Thymus (tissue), 14 donors: ENCODE data around the gene ZBTB7A. TPM values are rescaled to one million over a fixed set of nuclear protein-coding genes. Genes with fewer than 3 reads are reported as not detected.

Experiments
- DNase-seq, 9 donors: peaks; one replicate each; pipeline ENCODE4 v3.0.0-alpha.2; 2013; ENCODE audit warnings: low spot score in 9 of 9, low read depth in 6 of 9, missing footprints in 1 of 9
- H3K27ac ChIP-seq, 2 donors: one replicate each; pipeline ENCODE4 v1.5.1; 2013; ENCODE audit warnings: control low read depth in 1 of 2, low read depth in 1 of 2, low read length in 1 of 2, mild to moderate bottlenecking in 1 of 2, moderate library complexity in 1 of 2
- H3K27me3 ChIP-seq, 2 donors: one replicate each; pipeline ENCODE4 v1.5.1; 2013; ENCODE audit warnings: low read length in 1 of 2; ENCODE audit not compliant: control insufficient read depth in 2 of 2, insufficient read depth in 1 of 2
- H3K36me3 ChIP-seq, 2 donors: one replicate each; pipeline ENCODE4 v1.5.1; 2013; ENCODE audit warnings: low read length in 1 of 2, mild to moderate bottlenecking in 1 of 2, moderate library complexity in 1 of 2; ENCODE audit not compliant: control insufficient read depth in 2 of 2, insufficient read depth in 2 of 2
- H3K4me1 ChIP-seq, 2 donors: one replicate each; pipeline ENCODE4 v1.5.1; 2013; ENCODE audit warnings: low read length in 2 of 2; ENCODE audit not compliant: control insufficient read depth in 2 of 2, insufficient read depth in 2 of 2
- H3K4me3 ChIP-seq, 2 donors: one replicate each; pipeline ENCODE4 v1.5.1; 2013; ENCODE audit warnings: low read length in 2 of 2, control low read depth in 1 of 2, mild to moderate bottlenecking in 1 of 2
- H3K9me3 ChIP-seq, 2 donors: one replicate each; pipeline ENCODE4 v1.5.1; 2013; ENCODE audit warnings: low read length in 1 of 2, mild to moderate bottlenecking in 1 of 2; ENCODE audit not compliant: control insufficient read depth in 2 of 2, insufficient read depth in 1 of 2
- WGBS: extraction: QIAGEN DNeasy Blood & Tissue Kit; methylation state at CpG from one replicate; pipeline ENCODE4 v1.1.7; 2013; 5-methylcytosine and 5-hydroxymethylcytosine counted together
- long read RNA-seq, 10 donors: transcript quantifications; one replicate each; lab custom pipeline, GENCODE V29; 2026
- polyA plus RNA-seq: library from polyadenylated mRNA; stranded (reverse); fragments of 200-250 nt; gene quantifications from one replicate; pipeline ENCODE4 v1.2.3, GENCODE V29; 2013
- total RNA-seq: library from RNA; stranded (reverse); fragments of 120-200 nt; gene quantifications from one replicate; pipeline ENCODE4 v1.2.4, GENCODE V29; 2013
- donor health status: healthy.

ZBTB7A gene
- total RNA-seq (5.1 TPM), polyA plus RNA-seq (9.4 TPM)
- long read RNA-seq, donor 1: 0 reads
- long read RNA-seq, donor 2, full-length matches to known transcripts: 10 of 15 reads
- long read RNA-seq, donor 2, partial matches to known transcripts: 5 of 15 reads
- long read RNA-seq, donor 2, other reads (novel, unspliced or antisense): 0 of 15 reads
- long read RNA-seq, donor 3, full-length matches to known transcripts: 5 of 5 reads
- long read RNA-seq, donor 3, partial matches to known transcripts: 0 of 5 reads
- long read RNA-seq, donor 3, other reads (novel, unspliced or antisense): 0 of 5 reads
- long read RNA-seq, donor 4, full-length matches to known transcripts: 4 of 4 reads
- long read RNA-seq, donor 4, partial matches to known transcripts: 0 of 4 reads
- long read RNA-seq, donor 4, other reads (novel, unspliced or antisense): 0 of 4 reads
- long read RNA-seq, donor 5, full-length matches to known transcripts: 6 of 6 reads
- long read RNA-seq, donor 5, partial matches to known transcripts: 0 of 6 reads
- long read RNA-seq, donor 5, other reads (novel, unspliced or antisense): 0 of 6 reads
- long read RNA-seq, donor 6, full-length matches to known transcripts: 4 of 4 reads
- long read RNA-seq, donor 6, partial matches to known transcripts: 0 of 4 reads
- long read RNA-seq, donor 6, other reads (novel, unspliced or antisense): 0 of 4 reads
- long read RNA-seq, donor 7: 0 reads
- long read RNA-seq, donor 8: 0 reads
- long read RNA-seq, donor 9, full-length matches to known transcripts: 2 of 2 reads
- long read RNA-seq, donor 9, partial matches to known transcripts: 0 of 2 reads
- long read RNA-seq, donor 9, other reads (novel, unspliced or antisense): 0 of 2 reads
- long read RNA-seq, donor 10, full-length matches to known transcripts: 8 of 8 reads
- long read RNA-seq, donor 10, partial matches to known transcripts: 0 of 8 reads
- long read RNA-seq, donor 10, other reads (novel, unspliced or antisense): 0 of 8 reads

DNA sequence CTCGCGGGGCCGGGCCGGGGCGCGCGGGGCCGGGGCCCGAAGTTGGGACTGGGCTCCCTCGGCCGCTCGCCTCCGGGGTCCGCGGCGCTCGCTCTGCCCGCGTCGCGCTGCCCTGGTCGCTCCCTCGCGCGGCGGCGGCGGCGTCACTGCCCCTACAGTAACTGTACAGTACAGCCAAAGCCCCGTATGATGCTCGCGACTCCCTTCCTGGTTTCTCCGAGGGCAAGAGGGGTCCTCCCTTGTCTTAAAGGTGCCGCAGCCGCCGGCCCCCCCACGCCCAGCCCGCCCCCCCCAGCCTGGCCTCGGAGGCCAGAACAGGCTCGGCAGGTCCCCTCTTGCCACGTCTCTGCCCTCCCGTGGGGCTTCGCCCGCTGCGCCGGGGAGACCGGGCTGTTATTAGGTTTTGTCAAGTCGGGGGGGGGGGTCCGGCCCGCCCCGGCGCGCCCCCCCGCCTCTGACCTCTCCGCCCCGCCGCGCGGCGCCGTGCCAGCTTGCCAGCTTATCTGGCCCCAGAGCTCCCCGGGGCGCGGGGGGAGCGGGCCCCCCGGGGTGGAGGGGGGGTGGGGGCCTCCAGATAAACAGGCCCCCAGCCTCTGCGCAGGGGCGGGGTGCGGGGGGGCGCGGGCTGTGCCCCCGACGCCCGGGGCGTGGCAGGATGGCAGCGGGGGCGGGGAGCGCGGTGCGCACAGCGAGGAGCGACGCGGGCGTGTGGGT, at the start of gene ZBTB7A:
Gene ZBTB7A (minus strand): TSS at position 218 of the 714 bp plus-strand sequence. CDS start 11,667 bp downstream, outside the sequence.
- under 1% methylated on average over 84 of the region's 85 CpGs for whole genome bisulfite sequencing
- no peaks in the 10 kb centered on the region for H3K9me3 ChIP-seq
- peak within 1 kb of the TSS; percentile 96 to 98 for H3K27ac ChIP-seq
- H3K4me1 ChIP-seq: peaks cover 22 to 45% of the 10 kb centered on the region in 2 donors
- H3K27me3 ChIP-seq: peaks cover 0 to 16% of the 10 kb centered on the region in 2 donors
- DNase-seq: peak in 6 of 9 donors; percentile 61 to 86 (median 68)
- peak within 1 kb of the TSS; percentile 91 to 94 for H3K4me3 ChIP-seq
- peaks cover 15 to 20% of the 10 kb centered on the region in 2 donors for H3K36me3 ChIP-seq

DNA sequence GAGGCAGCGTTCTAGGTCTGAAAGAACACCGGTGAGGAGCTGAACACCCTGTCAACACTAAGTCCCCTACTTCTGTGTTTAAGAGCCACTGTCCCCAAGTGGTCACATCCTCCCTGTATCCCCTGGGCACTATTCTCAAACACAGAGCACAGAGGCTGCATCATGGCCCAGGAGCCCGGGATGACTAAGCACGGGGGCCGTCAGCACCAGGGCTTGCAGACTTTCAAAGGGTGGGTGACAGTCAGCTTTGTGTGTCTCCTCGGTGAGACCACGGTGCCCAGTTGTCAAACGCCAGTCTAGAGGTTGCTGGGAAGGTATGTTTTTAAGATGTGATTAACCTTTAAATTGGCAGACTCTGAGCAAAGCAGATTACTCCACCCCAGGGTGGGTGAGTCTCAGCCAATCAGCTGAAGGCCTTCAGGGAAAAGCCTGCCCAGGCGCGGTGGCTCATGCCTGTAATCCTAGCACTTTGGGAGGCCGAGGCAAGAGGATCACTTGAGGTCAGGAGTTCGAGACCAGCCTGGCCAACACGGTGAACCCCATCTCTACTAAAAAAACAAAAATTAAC, 49.2 kb upstream of the ZBTB7A start:
- Histone ChIP-seq H3K36me3 (peaks cover 73% of the 10 kb centered on the region in 2 donors), H3K9me3 (peaks cover 0 to 6% of the 10 kb centered on the region in 2 donors)

DNA sequence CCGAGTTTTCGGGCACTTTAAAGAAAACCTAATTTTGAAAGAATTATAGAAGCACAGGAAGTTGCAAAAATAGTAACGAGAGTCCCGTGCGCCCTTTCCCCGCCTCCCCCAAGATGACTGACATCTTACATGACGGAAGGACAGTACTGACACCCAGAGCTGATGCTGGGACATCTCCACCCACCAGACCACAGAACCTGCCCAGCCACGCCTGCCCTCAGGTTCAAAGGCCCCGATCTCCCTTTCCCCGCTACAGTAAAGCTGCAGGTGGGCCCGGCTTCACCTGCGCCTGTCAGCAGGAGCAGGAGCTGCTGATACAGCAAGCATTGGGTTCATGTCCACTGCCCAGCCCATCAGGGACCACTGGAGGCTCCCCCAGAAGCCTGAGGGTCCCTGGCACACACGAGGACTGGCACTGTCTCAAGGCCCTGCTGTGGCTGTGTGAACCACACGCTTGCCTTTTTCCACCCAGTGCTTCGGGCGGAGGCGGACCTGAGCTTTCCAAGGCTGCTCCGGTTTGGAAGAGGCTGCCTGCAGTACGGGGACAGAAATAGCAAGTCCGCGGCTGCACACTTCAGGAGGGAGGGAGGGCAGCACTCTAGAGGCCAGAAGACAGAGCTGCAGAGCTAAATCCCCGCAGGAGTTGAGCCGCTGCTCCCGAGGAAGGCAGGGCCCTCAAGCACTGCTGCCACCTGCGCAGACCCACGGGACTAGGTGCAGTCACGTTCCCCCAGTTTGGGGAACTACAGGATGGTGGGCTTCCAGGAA, 48.5 kb upstream of the ZBTB7A start:
- Histone ChIP-seq H3K9me3 (peaks cover 0 to 6% of the 10 kb centered on the region in 2 donors), H3K27me3 (no peaks in the 10 kb centered on the region), H3K27ac (peak overlapping the region; percentile 69 to 80), H3K4me3 (no peak overlapping the region), H3K36me3 (peaks cover 74 to 79% of the 10 kb centered on the region in 2 donors), H3K4me1 (peaks cover 11 to 30% of the 10 kb centered on the region in 2 donors)
- WGBS: 75% methylated on average over 27 of the region's 27 CpGs
- peak in 4 of 9 donors; percentile 35 to 70 (median 45) for DNase-seq

More for the DNA sequence above, 49.2 kb upstream of the ZBTB7A start:
- no peak overlapping the region for H3K4me3 ChIP-seq
- DNase-seq: no peak
- peaks cover 10 to 23% of the 10 kb centered on the region in 2 donors for H3K4me1 ChIP-seq
- 90% methylated on average over 13 of the region's 13 CpGs for whole genome bisulfite sequencing
- no peaks in the 10 kb centered on the region for H3K27me3 ChIP-seq
- H3K27ac ChIP-seq: peak overlapping the region; percentile 61 to 69

DNA sequence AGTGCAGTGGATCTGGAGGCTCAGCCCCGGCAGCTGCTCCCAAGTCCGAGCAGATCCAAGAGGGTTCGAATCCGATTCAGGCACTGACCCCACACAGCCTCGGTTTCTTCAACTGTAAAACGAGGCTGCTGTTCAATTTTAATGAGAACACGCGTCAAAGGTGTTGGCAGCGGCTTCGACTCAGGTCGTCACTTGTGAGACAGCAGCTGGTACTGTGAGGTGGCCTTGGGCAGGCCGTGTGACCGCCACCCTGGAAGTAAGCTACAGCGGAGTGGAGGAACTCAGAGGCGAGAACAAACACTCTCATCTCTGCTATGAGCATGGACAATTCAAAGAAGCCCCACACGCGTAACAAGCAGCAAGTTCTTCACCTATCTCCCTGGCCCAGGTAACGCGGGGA, 47.5 kb upstream of the ZBTB7A start:
- DNase-seq: no peak
- Histone ChIP-seq H3K4me3 (no peak overlapping the region), H3K9me3 (peaks cover 0 to 8% of the 10 kb centered on the region in 2 donors), H3K36me3 (peaks cover 67 to 83% of the 10 kb centered on the region in 2 donors), H3K27me3 (no peaks in the 10 kb centered on the region), H3K27ac (no peak overlapping the region), H3K4me1 (peaks cover 20 to 41% of the 10 kb centered on the region in 2 donors)
- WGBS: 95% methylated on average over 19 of the region's 19 CpGs

DNA sequence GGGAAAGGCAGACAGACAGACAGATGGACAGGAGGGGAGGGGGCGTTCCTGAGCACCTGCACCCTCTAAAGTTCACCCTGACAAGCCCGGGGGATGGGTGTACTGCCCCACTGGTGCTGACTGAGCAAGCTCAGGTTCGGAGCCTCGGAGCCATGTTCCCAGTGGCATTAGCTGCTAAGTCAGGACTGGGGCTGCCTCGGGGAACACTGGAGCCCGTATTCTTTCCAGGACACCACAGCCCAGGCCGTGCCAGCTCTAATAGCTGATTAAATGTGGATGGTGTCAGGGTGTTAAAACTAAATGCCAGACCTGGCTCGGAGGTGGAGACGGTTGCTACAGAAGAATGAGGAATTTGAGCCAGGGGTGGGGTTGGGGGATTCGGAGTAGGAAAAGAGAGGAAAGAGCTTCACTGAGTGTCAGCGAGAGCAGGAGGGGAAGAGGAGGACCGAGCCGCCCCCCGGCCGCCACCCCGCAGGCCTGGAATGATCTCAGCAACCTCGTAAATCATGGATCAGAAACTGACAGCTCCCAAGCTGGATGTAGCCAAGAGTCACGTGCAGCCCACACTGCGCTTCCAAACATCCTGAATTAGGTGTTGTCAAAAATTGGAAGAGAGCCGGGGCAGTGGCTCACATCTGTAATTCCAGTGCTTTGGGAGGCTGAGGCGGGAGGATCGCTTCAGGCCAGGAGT, 46.8 kb upstream of the ZBTB7A start:
- no peak for DNase-seq
- 93% methylated on average over 22 of the region's 22 CpGs for WGBS
- H3K36me3 ChIP-seq: peaks cover 67 to 81% of the 10 kb centered on the region in 2 donors
- H3K4me3 ChIP-seq: no peak overlapping the region
- H3K27ac ChIP-seq: peak overlapping the region in 1 of 2 donors; percentile 33
- peaks cover 0 to 11% of the 10 kb centered on the region in 2 donors for H3K9me3 ChIP-seq
- peaks cover 26 to 47% of the 10 kb centered on the region in 2 donors for H3K4me1 ChIP-seq
- H3K27me3 ChIP-seq: no peaks in the 10 kb centered on the region

DNA sequence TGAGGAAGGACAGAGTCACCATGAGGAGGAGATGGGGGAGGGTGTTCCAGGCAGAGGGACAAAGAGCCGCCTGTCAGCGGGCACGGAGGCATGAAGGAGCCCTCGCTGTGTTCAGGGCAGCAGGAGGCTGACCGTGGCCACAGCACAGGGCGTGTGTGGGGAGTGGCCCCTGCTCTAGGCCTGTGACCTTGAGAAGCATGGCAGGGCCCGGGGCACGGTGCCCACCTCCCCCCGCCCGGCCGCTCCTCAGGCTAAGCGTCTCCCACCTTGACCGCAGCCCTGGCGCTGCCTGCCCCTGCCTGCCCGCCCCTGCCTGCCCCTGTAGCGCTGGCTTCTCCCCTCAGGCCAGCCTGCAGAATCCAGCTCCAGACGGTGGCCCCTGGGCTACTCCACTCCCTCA, 45.7 kb upstream of the ZBTB7A start:
- peaks cover 0 to 15% of the 10 kb centered on the region in 2 donors for H3K9me3 ChIP-seq
- no peak overlapping the region for H3K27ac ChIP-seq
- H3K36me3 ChIP-seq: peaks cover 65 to 86% of the 10 kb centered on the region in 2 donors
- no peak overlapping the region for H3K4me3 ChIP-seq
- over 99% methylated on average over 17 of the region's 17 CpGs for WGBS
- H3K4me1 ChIP-seq: peaks cover 26 to 58% of the 10 kb centered on the region in 2 donors
- DNase-seq: no peak
- no peaks in the 10 kb centered on the region for H3K27me3 ChIP-seq

DNA sequence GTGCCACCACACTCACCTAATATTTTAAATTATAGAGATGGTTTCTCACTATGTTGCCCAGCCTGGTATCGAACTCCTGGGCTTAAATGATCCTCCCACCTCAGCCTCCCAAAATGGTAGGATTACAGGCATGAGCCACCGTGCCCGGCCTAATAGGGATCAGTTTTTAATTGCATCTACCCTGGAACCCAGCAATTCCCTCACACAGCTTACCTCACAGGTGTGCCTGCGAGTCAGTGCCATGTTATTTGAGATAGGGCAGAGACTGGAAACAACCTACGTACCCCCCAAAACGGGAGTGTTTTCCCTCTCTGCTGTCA, 42.9 kb upstream of the ZBTB7A start:
- peaks cover 49 to 78% of the 10 kb centered on the region in 2 donors for H3K36me3 ChIP-seq
- H3K4me3 ChIP-seq: no peak overlapping the region
- peaks cover 0 to 25% of the 10 kb centered on the region in 2 donors for H3K9me3 ChIP-seq
- no peak for DNase-seq
- H3K27ac ChIP-seq: peak overlapping the region in 1 of 2 donors; percentile 94
- H3K4me1 ChIP-seq: peaks cover 35 to 67% of the 10 kb centered on the region in 2 donors
- no peaks in the 10 kb centered on the region for H3K27me3 ChIP-seq
- 95% methylated on average over 6 of the region's 6 CpGs for WGBS
